GM12878 (cell line): ENCODE results near the gene MEGF9. TPM values are rescaled to one million over a fixed set of nuclear protein-coding genes. Genes with fewer than 3 reads are reported as not detected.
A peak's percentile ranks its signal among the peaks of the same experiment; 100 is the strongest.

ENCODE experiments used
- ATAC-seq: fragments of 200-7000 bp; cut with Tn5 transposase; 3 replicates; pipeline ENCODE4 v1.9.1; 2020; ENCODE audit warnings: mild to moderate bottlenecking, moderate library complexity
- BruUV-seq: library from RNA; stranded (reverse); fragments of 400-500 nt; replicated peaks from 2 replicates; lab custom pipeline; 2021; lab: Mats Ljungman, UMichigan
- CTCF ChIA-PET: fragments of 300-600 bp; sonication (Branson Sonifier 250); formaldehyde crosslinking; extraction: SDS; loops from one replicate; lab custom pipeline; 2021; ENCODE audit warnings: inconsistent platforms; lab: Yijun Ruan, JAX
- POLR2A ChIA-PET: fragments of 350-600 bp; formaldehyde crosslinking; extraction: SDS; loops from one replicate; lab custom pipeline; 2021; ENCODE audit warnings: inconsistent platforms; lab: Charles Lee
- RAD21 ChIA-PET: fragments of 300-600 bp; sonication (Branson Sonifier 250); formaldehyde crosslinking; loops from one replicate; lab custom pipeline; 2023; ENCODE audit warnings: antibody characterized with exemption; ENCODE audit not compliant: unreplicated experiment; lab: Charles Lee
- SMC1A ChIA-PET: fragments of 300-600 bp; sonication (Branson Sonifier 250); formaldehyde crosslinking; loops from one replicate; lab custom pipeline; 2023; ENCODE audit not compliant: unreplicated experiment, uncharacterized antibody; lab: Charles Lee
- DNase-seq: peaks from one replicate; pipeline ENCODE4 v3.0.0-alpha.2; 2011; ENCODE audit warnings: low read depth, low spot score
- FAIRE-seq: peaks from 3 replicates; lab custom pipeline; 2011; peaks lifted over from hg19 to GRCh38; lab: Jason Lieb, UNC
- H2AFZ ChIP-seq: 2 replicates; pipeline ENCODE4 v1.6.0; 2011; ENCODE audit warnings: low read depth, low read length, control low read depth; ENCODE audit not compliant: control insufficient read depth
- H3K27ac ChIP-seq: 2 replicates; pipeline ENCODE4 v1.5.1; 2011; ENCODE audit warnings: control low read depth; ENCODE audit not compliant: control insufficient read depth, insufficient read depth
- H3K27me3 ChIP-seq, 2 experiments: replicated peaks in 1 of 2; 2 replicates each; pipeline versions ENCODE4 v1.6.0 to v1.6.1; 2011; ENCODE audit warnings: low read length in 1 of 2; ENCODE audit not compliant: control insufficient read depth in 2 of 2, insufficient read depth in 2 of 2
- H3K36me3 ChIP-seq, 2 experiments: 2 replicates each; pipeline ENCODE4 v1.5.1; 2011; ENCODE audit warnings: low read length in 1 of 2; ENCODE audit not compliant: control insufficient read depth in 2 of 2, insufficient read depth in 2 of 2
- H3K4me1 ChIP-seq: 2 replicates; pipeline ENCODE4 v1.6.1; 2011; ENCODE audit warnings: mild to moderate bottlenecking, low read length, moderate library complexity, mixed read lengths; ENCODE audit not compliant: control insufficient read depth, insufficient read depth
- H3K4me2 ChIP-seq: 2 replicates; pipeline ENCODE4 v1.6.0; 2011; ENCODE audit warnings: control low read depth; ENCODE audit not compliant: control insufficient read depth, insufficient read depth
- H3K4me3 ChIP-seq: fragments of 200-600 bp; sonication (generic); 2 replicates; pipeline ENCODE4 v1.5.1; 2016
- H3K79me2 ChIP-seq: 2 replicates; pipeline ENCODE4 v1.6.0; 2011; ENCODE audit warnings: low read length; ENCODE audit not compliant: control insufficient read depth, insufficient read depth
- H3K9ac ChIP-seq: 2 replicates; pipeline ENCODE4 v1.8.0; 2011; ENCODE audit warnings: low read length, control low read depth, mixed read lengths; ENCODE audit not compliant: control insufficient read depth, insufficient read depth
- H3K9me3 ChIP-seq: replicated peaks from 3 replicates; pipeline ENCODE4 v1.5.1; 2011; ENCODE audit warnings: mild to moderate bottlenecking, low read length; ENCODE audit not compliant: control insufficient read depth, insufficient read depth
- H4K20me1 ChIP-seq: 2 replicates; pipeline ENCODE4 v1.6.0; 2011; ENCODE audit not compliant: control insufficient read depth, insufficient read depth
- BCLAF1 ChIP-seq: fragments of 450-650 bp; IDR thresholded peaks from 2 replicates; pipeline ENCODE4 v1.6.1; 2017; ENCODE audit warnings: antibody characterized with exemption, mild to moderate bottlenecking, moderate library complexity
- FOXM1 ChIP-seq: IDR thresholded peaks from 2 replicates; pipeline ENCODE4 v1.6.1; 2012; ENCODE audit warnings: low read depth, mild to moderate bottlenecking, inconsistent platforms, low read length, moderate library complexity
- GABPA ChIP-seq: IDR thresholded peaks from 2 replicates; pipeline ENCODE4 v1.6.1; 2014; ENCODE audit warnings: antibody characterized with exemption, low read depth, mild to moderate bottlenecking, inconsistent platforms
- MEF2B ChIP-seq: fragments of 450-650 bp; IDR thresholded peaks from 2 replicates; pipeline ENCODE4 v1.6.1; 2018; ENCODE audit warnings: mild to moderate bottlenecking, moderate library complexity; ENCODE audit not compliant: partially characterized antibody, poor library complexity, severe bottlenecking
- MLLT1 ChIP-seq: fragments of 450-650 bp; IDR thresholded peaks from 2 replicates; pipeline ENCODE4 v1.6.1; 2016; ENCODE audit warnings: mild to moderate bottlenecking
- NBN ChIP-seq: fragments of 450-650 bp; IDR thresholded peaks from 2 replicates; pipeline ENCODE4 v1.6.1; 2016
- NRF1 ChIP-seq: conservative IDR thresholded peaks from 2 replicates; pipeline ENCODE4 v1.6.1; 2011; ENCODE audit warnings: mild to moderate bottlenecking, low read depth, low read length, improper control_type of control experiment
- PRDM15 ChIP-seq: fragments of 450-650 bp; formaldehyde crosslinking; IDR thresholded peaks from 2 replicates; pipeline ENCODE4 v1.4.0; 2020; ENCODE audit warnings: mild to moderate bottlenecking, moderate library complexity
- SIN3A ChIP-seq: IDR thresholded peaks from 2 replicates; pipeline ENCODE4 v1.6.1; 2012; ENCODE audit warnings: low read depth, low read length, improper control_type of control experiment
- SMAD1 ChIP-seq: fragments of 450-650 bp; IDR thresholded peaks from 2 replicates; pipeline ENCODE4 v1.6.1; 2018; ENCODE audit warnings: mild to moderate bottlenecking, low read depth; ENCODE audit not compliant: partially characterized antibody
- WGBS: methylation state at CpG from one replicate; pipeline ENCODE4 v1.1.6; 2016; ENCODE audit warnings: low lambda C conversion rate; ENCODE audit not compliant: insufficient replicate concordance, insufficient coverage; ENCODE audit errors: missing lambda C conversion rate; 5-methylcytosine and 5-hydroxymethylcytosine counted together
- in situ Hi-C: fragments of 300-500 bp; cut with MboI; formaldehyde crosslinking; loops from 9 replicates; pipeline ENCODE4 v1.14.3; 2018; ENCODE audit warnings: mixed read lengths
- intact Hi-C: fragments of 100-400 bp; cut with micrococcal nuclease; formaldehyde crosslinking; loops from one replicate; pipeline ENCODE4 v1.14.2; 2022; ENCODE audit not compliant: unreplicated experiment
- polyA plus RNA-seq, 11 experiments: library from polyadenylated mRNA; depleted of rRNA in 4 of 11; unstranded in 6 of 11; stranded (reverse) in 5 of 11; fragments of >200 nt; fragmentation: Nextera tagmentation in 4 of 11; fragmentation: Illumina TruSeq in 1 of 11; extraction: Ambion mirVana in 4 of 11; extraction: Trizol in 1 of 11; gene quantifications; 1 replicate in 1 of 11; 2 replicates in 10 of 11; pipeline versions ENCODE4 v1.2.1 to v1.2.3, GENCODE V29; 2011 to 2016; ENCODE audit warnings: inconsistent platforms in 2 of 11, missing spikeins in 2 of 11, low read depth in 1 of 11
- total RNA-seq, 4 experiments: library from RNA; depleted of rRNA in 3 of 4; stranded (reverse); fragments of >200 nt in 3 of 4; fragmentation: Illumina TruSeq in 1 of 4; extraction: Trizol in 1 of 4; gene quantifications; 2 replicates each; pipeline versions ENCODE4 v1.2.1 to v1.2.3, GENCODE V29; 2013 to 2021

Gene MEGF9
- total and polyA plus RNA-seq, 10 of the 15 experiments (the other 5 are each of a cell fraction or from before 2014, with no cell fraction given) = 0.71 to 5.1 (median 2.6) TPM

- TF ChIP-seq FOXM1 (no peak), SMAD1 (no peak), SIN3A (no peak)
- TF ChIP-seq, all 136 proteins: peak for 0
Measured at GRCh38 chr9:120745278-120745677, 31.0 kb upstream of the MEGF9 start (continued).

DNA sequence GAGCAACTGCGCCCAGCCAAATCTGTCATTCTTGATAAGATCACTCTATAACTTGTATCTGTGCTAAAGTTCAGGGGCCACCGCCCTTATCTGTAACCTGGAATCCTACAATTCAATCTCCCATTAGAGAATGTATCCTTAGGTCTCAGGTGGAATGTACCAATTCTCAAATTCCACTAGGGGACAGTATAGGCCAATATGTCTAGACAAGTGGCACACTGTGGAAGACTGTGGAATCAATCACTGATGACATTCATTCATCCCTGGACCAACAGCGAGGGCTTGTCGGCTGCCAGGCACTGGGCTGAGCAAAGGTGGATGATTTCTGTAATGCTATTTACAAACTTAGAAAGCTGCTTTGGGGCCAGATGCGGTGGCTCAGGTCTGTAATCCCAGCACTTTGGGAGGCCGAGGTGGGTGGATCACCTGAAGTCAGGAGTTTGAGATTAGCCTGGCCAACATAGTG lies 28.7 kb upstream of the MEGF9 start:
- H3K9me3 ChIP-seq = no peaks in the 10 kb centered on the region
- in situ Hi-C loops = no loop called here
- no peak for TF ChIP-seq BCLAF1
- no peak for TF ChIP-seq MEF2B
- TF ChIP-seq NRF1 = no peak
- no peak for TF ChIP-seq SMAD1
- TF ChIP-seq MLLT1 = peak; percentile 79
- no peak for TF ChIP-seq GABPA
- no peak for TF ChIP-seq NBN
- no peak for TF ChIP-seq PRDM15 (CRISPR knock-in tag)

More for the DNA sequence above, 28.7 kb upstream of the MEGF9 start:
- peak; percentile 93 for ATAC-seq
- ChIA-PET CTCF (interaction anchor here (1.2 kb wide), 1 partner anchor 17 kb away, joined by 3 read pairs; no protein-coding TSS in a partner anchor), POLR2A (no interaction called here), RAD21 (no interaction called here), SMC1A (no interaction called here)
- no peaks in the 10 kb centered on the region for H3K27me3 ChIP-seq
- no peak overlapping the region for H3K4me2 ChIP-seq
- DNase-seq = no peak
- H2AFZ ChIP-seq = no peak overlapping the region
- no peaks in the 10 kb centered on the region for H3K4me1 ChIP-seq
- intact Hi-C loops = loop anchor here (5.0 to 10.0 kb wide), 2 partner anchors 319 to 652 kb away; no protein-coding TSS in a partner anchor
- no peaks in the 10 kb centered on the region for H3K36me3 ChIP-seq
- 48% methylated on average over 6 of the region's 6 CpGs for WGBS
- peak; percentile 56 for FAIRE-seq
- no peak overlapping the region for H3K27ac ChIP-seq
- H3K4me3 ChIP-seq = no peak overlapping the region
- H4K20me1 ChIP-seq = no peaks in the 10 kb centered on the region
- no peaks in the 10 kb centered on the region for H3K79me2 ChIP-seq
- BruUV-seq = no TSS peak
- no peak overlapping the region for H3K9ac ChIP-seq
